PC-9 (cell line): ENCODE measurements around the gene ST6GALNAC2. TPM values are rescaled to one million over a fixed set of nuclear protein-coding genes. Genes with fewer than 3 reads are reported as not detected.

Experiments used
- BruUV-seq: library from RNA; stranded (reverse); fragments of 400-500 nt; replicated peaks from 2 replicates; lab custom pipeline; 2021; lab: Mats Ljungman, UMichigan
- CTCF ChIA-PET: fragments of 300-600 bp; sonication (Branson Sonifier 250); formaldehyde crosslinking; loops from one replicate; lab custom pipeline; 2022; ENCODE audit warnings: antibody characterized with exemption; lab: Charles Lee
- POLR2A ChIA-PET: fragments of 300-600 bp; sonication (Branson Sonifier 250); formaldehyde crosslinking; loops from one replicate; lab custom pipeline; 2022; ENCODE audit warnings: antibody characterized with exemption; ENCODE audit not compliant: unreplicated experiment; lab: Charles Lee
- DNase-seq, 2 experiments: peaks; one replicate each; pipeline versions ENCODE4 v3.0.0 to v3.0.0-alpha.2; 2015 to 2022; ENCODE audit warnings: mixed read lengths in 1 of 2
- H2AFZ ChIP-seq: fragments of 200-600 bp; sonication (generic); 2 replicates; pipeline ENCODE4 v1.8.1; 2017; ENCODE audit warnings: antibody characterized with exemption
- H3F3A ChIP-seq: fragments of 200-600 bp; sonication (generic); 2 replicates; pipeline ENCODE4 v1.8.1; 2017; ENCODE audit warnings: antibody characterized with exemption, mild to moderate bottlenecking, low read depth; ENCODE audit not compliant: insufficient read depth
- H3K27ac ChIP-seq: fragments of 200-600 bp; sonication (generic); 2 replicates; pipeline ENCODE4 v1.6.1; 2016; ENCODE audit warnings: mixed run types
- H3K27me3 ChIP-seq: fragments of 200-600 bp; sonication (generic); 2 replicates; pipeline ENCODE4 v1.6.1; 2016; ENCODE audit warnings: low read depth, mixed run types; ENCODE audit not compliant: insufficient read depth
- H3K36me3 ChIP-seq: fragments of 200-600 bp; sonication (generic); 2 replicates; pipeline ENCODE4 v1.6.1; 2016; ENCODE audit warnings: low read depth, mixed run types
- H3K4me1 ChIP-seq: fragments of 200-600 bp; sonication (generic); replicated peaks from 2 replicates; pipeline ENCODE4 v1.6.1; 2016; ENCODE audit warnings: mixed run types; ENCODE audit not compliant: insufficient read depth
- H3K4me2 ChIP-seq: fragments of 200-600 bp; sonication (generic); 2 replicates; pipeline ENCODE4 v1.6.1; 2017; ENCODE audit warnings: mixed run types
- H3K4me3 ChIP-seq: fragments of 200-600 bp; sonication (generic); 2 replicates; pipeline ENCODE4 v1.6.1; 2016; ENCODE audit warnings: mixed run types
- H3K79me2 ChIP-seq: fragments of 200-600 bp; sonication (generic); 2 replicates; pipeline ENCODE4 v1.6.1; 2017; ENCODE audit warnings: low read depth, mixed run types
- H3K9me2 ChIP-seq: fragments of 200-600 bp; sonication (generic); 2 replicates; pipeline ENCODE4 v1.8.1; 2017; ENCODE audit warnings: mild to moderate bottlenecking; ENCODE audit not compliant: insufficient read depth
- H3K9me3 ChIP-seq: fragments of 200-600 bp; sonication (generic); 2 replicates; pipeline ENCODE4 v1.8.1; 2016; ENCODE audit warnings: low read depth; ENCODE audit not compliant: insufficient read depth
- H4K20me1 ChIP-seq: fragments of 200-600 bp; sonication (generic); 2 replicates; pipeline ENCODE4 v1.8.1; 2017; ENCODE audit not compliant: insufficient read depth
- EZH2 ChIP-seq: fragments of 200-600 bp; sonication (generic); IDR thresholded peaks from 2 replicates; pipeline ENCODE4 v1.8.0; 2017; ENCODE audit warnings: antibody characterized with exemption, low read depth
- intact Hi-C: fragments of 100-400 bp; cut with micrococcal nuclease; formaldehyde crosslinking; loops from one replicate; pipeline ENCODE4 v1.10.0; 2022; ENCODE audit not compliant: unreplicated experiment
- total RNA-seq: library from RNA; stranded (reverse); gene quantifications from 2 replicates; pipeline ENCODE4 v1.2.3, GENCODE V29; 2021
- TF ChIP-seq, protein P1 (sequence below): fragments of 200-600 bp; sonication (generic); conservative IDR thresholded peaks from 2 replicates; pipeline ENCODE4 v1.6.1; 2017; ENCODE audit warnings: mixed run types, antibody characterized with exemption, mild to moderate bottlenecking, moderate library complexity

ST6GALNAC2 gene
- total RNA-seq, 1 experiment from 2014 or later: 15.5 TPM

DNA sequence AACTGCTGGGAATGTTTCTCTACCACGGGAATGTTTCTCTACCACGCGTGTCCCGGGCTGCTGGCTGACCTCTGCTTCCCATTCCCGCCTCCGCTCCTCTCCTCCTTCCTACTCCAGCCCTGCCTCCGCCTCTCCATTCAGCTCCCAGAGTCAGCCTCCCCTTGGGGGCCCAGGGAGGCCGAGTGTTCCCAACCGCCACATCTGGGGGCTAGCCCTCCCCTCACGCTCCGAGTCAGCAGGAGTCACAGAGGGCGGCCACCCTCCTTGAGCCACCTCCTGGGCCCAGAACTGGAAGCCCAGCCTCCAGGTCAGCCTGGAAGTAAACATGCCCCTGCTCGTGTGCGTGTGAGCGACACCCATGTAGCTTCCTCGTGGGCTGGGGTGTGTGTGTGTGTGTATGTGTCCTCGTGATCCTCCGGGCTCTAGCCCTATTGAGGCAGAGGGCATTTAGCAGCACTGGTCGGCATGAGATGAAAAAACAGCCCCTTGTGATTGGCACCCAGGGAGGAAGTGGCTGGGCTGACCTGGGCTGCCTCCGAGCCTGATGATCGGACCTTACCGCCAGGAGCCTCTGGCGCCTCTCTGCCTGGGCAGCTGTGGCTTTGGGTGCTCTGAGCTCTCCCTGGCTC lies 55.5 kb downstream of the ST6GALNAC2 start:
- peaks cover 23% of the 10 kb centered on the region for H3F3A ChIP-seq
- ChIA-PET POLR2A (interaction anchor here (0.6 kb wide), 1 partner anchor 129 kb away, joined by 8 read pairs; no protein-coding TSS in a partner anchor), CTCF (no interaction called here)
- peaks cover 44% of the 10 kb centered on the region for H3K4me1 ChIP-seq
- BruUV-seq: no TSS peak
- H4K20me1 ChIP-seq: no peaks in the 10 kb centered on the region
- no peaks in the 10 kb centered on the region for H3K9me2 ChIP-seq
- H3K4me3 ChIP-seq: no peak overlapping the region
- DNase-seq: peak in 1 of 2 experiments; percentile 36
- no peaks in the 10 kb centered on the region for H3K36me3 ChIP-seq
- no peaks in the 10 kb centered on the region for H3K27me3 ChIP-seq
- H3K79me2 ChIP-seq: no peaks in the 10 kb centered on the region
- TF ChIP-seq, protein P1, sequence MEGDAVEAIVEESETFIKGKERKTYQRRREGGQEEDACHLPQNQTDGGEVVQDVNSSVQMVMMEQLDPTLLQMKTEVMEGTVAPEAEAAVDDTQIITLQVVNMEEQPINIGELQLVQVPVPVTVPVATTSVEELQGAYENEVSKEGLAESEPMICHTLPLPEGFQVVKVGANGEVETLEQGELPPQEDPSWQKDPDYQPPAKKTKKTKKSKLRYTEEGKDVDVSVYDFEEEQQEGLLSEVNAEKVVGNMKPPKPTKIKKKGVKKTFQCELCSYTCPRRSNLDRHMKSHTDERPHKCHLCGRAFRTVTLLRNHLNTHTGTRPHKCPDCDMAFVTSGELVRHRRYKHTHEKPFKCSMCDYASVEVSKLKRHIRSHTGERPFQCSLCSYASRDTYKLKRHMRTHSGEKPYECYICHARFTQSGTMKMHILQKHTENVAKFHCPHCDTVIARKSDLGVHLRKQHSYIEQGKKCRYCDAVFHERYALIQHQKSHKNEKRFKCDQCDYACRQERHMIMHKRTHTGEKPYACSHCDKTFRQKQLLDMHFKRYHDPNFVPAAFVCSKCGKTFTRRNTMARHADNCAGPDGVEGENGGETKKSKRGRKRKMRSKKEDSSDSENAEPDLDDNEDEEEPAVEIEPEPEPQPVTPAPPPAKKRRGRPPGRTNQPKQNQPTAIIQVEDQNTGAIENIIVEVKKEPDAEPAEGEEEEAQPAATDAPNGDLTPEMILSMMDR: no peak
- no peak for TF ChIP-seq EZH2
- H3K9me3 ChIP-seq: no peaks in the 10 kb centered on the region
- H3K27ac ChIP-seq: no peak overlapping the region
- peak overlapping the region; percentile 44; the same call in 1 of the 2 replicates for H3K4me2 ChIP-seq
- intact Hi-C loops: no loop called here
- no peak overlapping the region for H2AFZ ChIP-seq

DNA sequence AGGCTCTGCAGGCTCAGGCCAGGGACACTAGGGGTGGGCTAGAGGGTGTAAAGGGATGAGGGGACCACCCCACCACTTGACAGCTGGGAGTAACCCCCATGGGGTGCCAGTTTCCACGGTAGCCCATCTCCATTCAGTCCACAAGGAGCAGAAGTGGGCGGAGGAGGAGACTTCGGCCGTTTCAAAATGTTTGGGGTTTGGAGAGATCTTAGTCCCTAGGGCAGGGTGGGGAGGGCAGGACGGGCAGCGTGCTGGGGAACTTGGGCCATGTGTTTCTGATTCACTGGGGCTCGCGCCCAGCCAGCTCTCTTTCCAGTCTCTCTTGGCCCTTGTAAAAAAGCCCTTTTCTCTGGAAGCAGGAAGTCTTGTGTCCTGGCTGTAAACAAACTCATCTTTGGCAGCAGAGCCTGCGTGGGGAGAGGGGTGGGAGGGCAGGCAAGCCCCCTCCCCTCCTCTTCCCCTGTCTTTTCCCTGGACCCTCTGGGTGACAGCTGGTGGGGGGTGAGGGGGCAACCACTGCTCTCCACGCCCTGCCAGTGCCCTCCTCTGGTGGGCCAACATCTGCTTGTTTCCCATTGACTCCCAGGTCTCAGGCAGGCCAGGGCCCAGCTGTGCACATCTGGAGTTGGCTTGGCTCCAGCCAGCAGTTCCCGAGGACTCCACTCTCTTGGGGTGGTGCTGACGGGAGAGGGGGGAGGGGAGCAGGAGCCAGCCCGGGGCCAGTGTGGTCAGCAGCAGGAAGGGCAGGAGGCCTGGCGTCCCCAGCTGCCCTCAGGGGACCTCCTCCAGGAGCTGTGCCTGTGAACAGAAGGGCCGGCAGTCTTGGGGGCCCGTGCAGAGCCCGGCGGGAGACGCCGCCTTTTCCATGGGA lies 56.2 kb downstream of the ST6GALNAC2 start:
- Histone ChIP-seq H3K4me3 (no peak overlapping the region), H3K4me2 (peak overlapping the region; percentile 44), H3K4me1 (peaks cover 36% of the 10 kb centered on the region), H3K36me3 (no peaks in the 10 kb centered on the region), H2AFZ (no peak overlapping the region; the same call in 1 of the 2 replicates), H3K27ac (peak overlapping the region; percentile 54), H3K9me3 (no peaks in the 10 kb centered on the region), H3F3A (peaks cover 18% of the 10 kb centered on the region), H3K27me3 (no peaks in the 10 kb centered on the region), H4K20me1 (no peaks in the 10 kb centered on the region), H3K79me2 (no peaks in the 10 kb centered on the region), H3K9me2 (no peaks in the 10 kb centered on the region)
- CTCF ChIA-PET: interaction anchor here (0.5 to 0.6 kb wide), 2 partner anchors 28 to 137 kb away, joined by 3 to 7 read pairs; no protein-coding TSS in a partner anchor
- no TSS peak for BruUV-seq
- DNase-seq: peak in 1 of 2 experiments; percentile 57
- intact Hi-C loops: loop anchor here (5.0 kb wide), 1 partner anchor 143 kb away; no protein-coding TSS in a partner anchor
- no peak for TF ChIP-seq EZH2
- TF ChIP-seq, protein P1: no peak
- POLR2A ChIA-PET: interaction anchor here (0.5 to 0.7 kb wide), 2 partner anchors 28 to 44 kb away, joined by 10 to 11 read pairs; no protein-coding TSS in a partner anchor

DNA sequence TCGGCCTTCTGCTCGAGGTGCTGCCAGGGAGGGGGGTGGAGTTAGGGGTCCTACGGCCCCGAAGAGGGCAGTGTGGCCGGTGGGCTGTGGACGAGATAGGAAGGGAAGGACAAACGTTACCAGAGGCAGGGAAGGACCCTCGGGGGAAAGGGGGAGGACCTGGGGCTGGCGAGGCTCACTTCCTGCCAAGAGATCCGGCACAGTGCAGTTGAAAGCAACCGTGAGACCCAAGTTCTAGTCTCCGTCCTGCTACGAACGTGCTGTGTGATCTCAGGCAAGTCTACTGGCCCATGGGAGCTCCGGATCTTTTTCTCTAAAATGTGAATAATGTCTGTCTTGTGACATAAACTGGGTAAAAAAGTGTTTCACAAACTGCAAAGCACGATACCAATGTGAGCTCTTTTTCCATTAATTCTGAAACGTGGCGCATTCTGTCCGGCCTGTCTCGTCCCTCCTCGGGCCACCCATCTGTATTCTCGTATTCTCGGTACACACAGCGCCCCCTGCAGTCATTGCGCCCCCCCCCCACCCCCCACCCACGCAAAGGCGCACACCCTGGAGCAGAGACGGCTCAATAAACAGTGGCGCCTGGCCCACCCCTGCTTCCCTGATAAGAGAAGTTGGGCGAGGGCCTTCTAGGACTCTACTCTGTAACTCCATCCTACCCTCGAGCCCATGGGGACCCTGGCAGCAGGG lies 57.0 kb downstream of the ST6GALNAC2 start:
- H3K36me3 ChIP-seq: no peaks in the 10 kb centered on the region
- H3K27me3 ChIP-seq: no peaks in the 10 kb centered on the region
- no peak overlapping the region for H2AFZ ChIP-seq
- no peak overlapping the region for H3K4me3 ChIP-seq
- no peaks in the 10 kb centered on the region for H3K9me3 ChIP-seq
- peaks cover 18% of the 10 kb centered on the region for H3F3A ChIP-seq
- no TSS peak for BruUV-seq
- intact Hi-C loops: loop anchor here (5.0 kb wide), 1 partner anchor 144 kb away; no protein-coding TSS in a partner anchor
- peaks cover 36% of the 10 kb centered on the region for H3K4me1 ChIP-seq
- H3K27ac ChIP-seq: no peak overlapping the region
- TF ChIP-seq, protein P1: no peak
- TF ChIP-seq EZH2: no peak
- no peaks in the 10 kb centered on the region for H4K20me1 ChIP-seq
- ChIA-PET CTCF (interaction anchor here (0.5 to 1.2 kb wide), 5 partner anchors 12 to 138 kb away, joined by 3 to 19 read pairs (median 7); partner anchors contain the start of gene PRCD), POLR2A (interaction anchor here (0.5 to 0.7 kb wide), 2 partner anchors 29 to 43 kb away, joined by 10 to 11 read pairs; no protein-coding TSS in a partner anchor)
- H3K79me2 ChIP-seq: no peaks in the 10 kb centered on the region
- no peak overlapping the region; the same call in 1 of the 2 replicates for H3K4me2 ChIP-seq
- no peak for DNase-seq
- no peaks in the 10 kb centered on the region for H3K9me2 ChIP-seq
